HepG2 (cell line): Measurements from ENCODE around the gene LCK. TPM values are rescaled to one million over a fixed set of nuclear protein-coding genes. Genes with fewer than 3 reads are reported as not detected.
A peak's percentile ranks its signal among the peaks of the same experiment; 100 is the strongest.

ENCODE experiments used
- EZH2 ChIP-seq: conservative IDR thresholded peaks from 2 replicates; pipeline ENCODE4 v1.6.1; 2012; ENCODE audit warnings: mild to moderate bottlenecking, low read depth, low read length, moderate library complexity
- FOXA3 ChIP-seq: IDR thresholded peaks from 2 replicates; pipeline ENCODE4 v1.6.1; 2016; ENCODE audit warnings: missing genetic modification reagents, missing compliant biosample characterization
- IKZF4 ChIP-seq: sonication (generic); formaldehyde crosslinking; IDR thresholded peaks from 2 replicates; pipeline ENCODE4 v1.5.1; 2020; ENCODE audit warnings: borderline replicate concordance, mild to moderate bottlenecking, low read depth, missing genetic modification reagents; ENCODE audit errors: not compliant biosample characterization
- KAT7 ChIP-seq: IDR thresholded peaks from 2 replicates; pipeline ENCODE4 v1.6.1; 2018; ENCODE audit warnings: borderline replicate concordance, missing compliant biosample characterization
- NR2C2 ChIP-seq: sonication (generic); formaldehyde crosslinking; IDR thresholded peaks from 2 replicates; pipeline ENCODE4 v1.4.0; 2020; ENCODE audit warnings: missing genetic modification reagents, mild to moderate bottlenecking, moderate library complexity, borderline replicate concordance
- ZBTB7A ChIP-seq: sonication (generic); formaldehyde crosslinking; IDR thresholded peaks from 2 replicates; pipeline ENCODE4 v1.8.0; 2022; ENCODE audit warnings: mild to moderate bottlenecking, missing genetic modification reagents
- ZNF83 ChIP-seq: sonication (generic); formaldehyde crosslinking; IDR thresholded peaks from 2 replicates; pipeline ENCODE4 v1.4.0; 2020; ENCODE audit warnings: missing genetic modification reagents, mild to moderate bottlenecking, borderline replicate concordance
- polyA plus RNA-seq, 8 experiments: library from polyadenylated mRNA; depleted of rRNA in 3 of 8; stranded (reverse) in 7 of 8; unstranded in 1 of 8; fragments of >200 nt; fragmentation: Illumina TruSeq in 4 of 8; extraction: Trizol in 4 of 8; gene quantifications; 2 replicates each; pipeline versions ENCODE4 v1.2.1 to v1.2.3, GENCODE V29; 2011 to 2016; ENCODE audit warnings: low read depth in 4 of 8, missing spikeins in 1 of 8, mixed read lengths in 1 of 8; ENCODE audit not compliant: insufficient read depth in 1 of 8
- total RNA-seq, 5 experiments: library from RNA; depleted of rRNA; stranded (reverse); fragments of >200 nt; fragmentation: Illumina TruSeq; extraction: Trizol; gene quantifications; 2 replicates each; pipeline ENCODE4 v1.2.3, GENCODE V29; 2016; ENCODE audit warnings: low read depth in 1 of 5
- TF ChIP-seq, protein P1 (sequence below): sonication (generic); formaldehyde crosslinking; IDR thresholded peaks from 2 replicates; pipeline ENCODE4 v1.4.0; 2020; ENCODE audit warnings: mild to moderate bottlenecking, missing genetic modification reagents
- TF ChIP-seq, protein P2 (sequence below): sonication (generic); formaldehyde crosslinking; IDR thresholded peaks from 2 replicates; pipeline ENCODE4 v1.4.0; 2020; ENCODE audit warnings: mild to moderate bottlenecking, low read depth, missing genetic modification reagents
- TF ChIP-seq, protein P3 (sequence below): sonication (generic); formaldehyde crosslinking; IDR thresholded peaks from 2 replicates; pipeline ENCODE4 v1.8.0; 2022; ENCODE audit warnings: mild to moderate bottlenecking, missing genetic modification reagents
- TF ChIP-seq, protein P4 (sequence below): sonication (generic); formaldehyde crosslinking; IDR thresholded peaks from 2 replicates; pipeline ENCODE4 v1.8.1; 2022; ENCODE audit warnings: mild to moderate bottlenecking, missing genetic modification reagents
- TF ChIP-seq, protein P5 (sequence below): sonication (generic); formaldehyde crosslinking; IDR thresholded peaks from 2 replicates; pipeline ENCODE4 v1.9.0; 2021; ENCODE audit warnings: missing genetic modification reagents, mild to moderate bottlenecking, borderline replicate concordance

The LCK gene
- total and polyA plus RNA-seq, 2 of the 13 experiments (the other 11 are each of a cell fraction or from before 2014, with no cell fraction given), result 0.93 to 1.8 TPM

DNA sequence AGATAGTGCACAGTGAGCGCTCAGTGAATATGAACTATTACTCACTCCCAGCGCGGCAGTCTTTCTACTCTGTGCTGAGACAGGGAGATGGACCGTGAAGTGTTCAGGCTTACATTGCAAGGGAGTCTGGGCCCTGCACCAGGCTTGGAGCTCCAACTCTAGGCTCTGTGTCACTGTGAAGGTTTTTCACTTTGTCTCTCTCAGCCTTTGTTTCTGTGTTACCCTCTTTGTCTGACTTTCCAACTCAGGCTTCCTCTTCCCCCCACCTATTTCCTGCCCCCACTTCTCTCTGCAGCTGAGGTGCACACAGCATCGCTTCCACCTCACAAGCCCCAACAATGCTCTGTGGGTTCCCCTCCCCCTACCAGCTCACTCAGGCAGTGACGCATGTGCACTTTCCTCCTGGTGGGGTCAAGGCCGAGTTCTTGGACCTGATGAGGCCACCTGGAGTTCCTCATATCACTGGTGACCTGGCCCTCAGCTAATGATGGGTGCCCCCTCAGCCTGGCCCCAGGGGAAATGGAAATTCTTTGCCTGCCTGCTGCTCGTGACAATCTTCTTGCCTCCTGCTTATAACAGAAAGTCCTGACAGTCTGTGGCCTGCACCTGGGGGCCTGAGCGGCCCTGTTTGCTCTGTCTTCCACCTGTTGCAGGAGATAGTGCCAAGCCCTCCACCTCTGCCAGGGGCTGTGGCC is 1.1 kb upstream of the LCK start (continued):
- TF ChIP-seq, protein P1, sequence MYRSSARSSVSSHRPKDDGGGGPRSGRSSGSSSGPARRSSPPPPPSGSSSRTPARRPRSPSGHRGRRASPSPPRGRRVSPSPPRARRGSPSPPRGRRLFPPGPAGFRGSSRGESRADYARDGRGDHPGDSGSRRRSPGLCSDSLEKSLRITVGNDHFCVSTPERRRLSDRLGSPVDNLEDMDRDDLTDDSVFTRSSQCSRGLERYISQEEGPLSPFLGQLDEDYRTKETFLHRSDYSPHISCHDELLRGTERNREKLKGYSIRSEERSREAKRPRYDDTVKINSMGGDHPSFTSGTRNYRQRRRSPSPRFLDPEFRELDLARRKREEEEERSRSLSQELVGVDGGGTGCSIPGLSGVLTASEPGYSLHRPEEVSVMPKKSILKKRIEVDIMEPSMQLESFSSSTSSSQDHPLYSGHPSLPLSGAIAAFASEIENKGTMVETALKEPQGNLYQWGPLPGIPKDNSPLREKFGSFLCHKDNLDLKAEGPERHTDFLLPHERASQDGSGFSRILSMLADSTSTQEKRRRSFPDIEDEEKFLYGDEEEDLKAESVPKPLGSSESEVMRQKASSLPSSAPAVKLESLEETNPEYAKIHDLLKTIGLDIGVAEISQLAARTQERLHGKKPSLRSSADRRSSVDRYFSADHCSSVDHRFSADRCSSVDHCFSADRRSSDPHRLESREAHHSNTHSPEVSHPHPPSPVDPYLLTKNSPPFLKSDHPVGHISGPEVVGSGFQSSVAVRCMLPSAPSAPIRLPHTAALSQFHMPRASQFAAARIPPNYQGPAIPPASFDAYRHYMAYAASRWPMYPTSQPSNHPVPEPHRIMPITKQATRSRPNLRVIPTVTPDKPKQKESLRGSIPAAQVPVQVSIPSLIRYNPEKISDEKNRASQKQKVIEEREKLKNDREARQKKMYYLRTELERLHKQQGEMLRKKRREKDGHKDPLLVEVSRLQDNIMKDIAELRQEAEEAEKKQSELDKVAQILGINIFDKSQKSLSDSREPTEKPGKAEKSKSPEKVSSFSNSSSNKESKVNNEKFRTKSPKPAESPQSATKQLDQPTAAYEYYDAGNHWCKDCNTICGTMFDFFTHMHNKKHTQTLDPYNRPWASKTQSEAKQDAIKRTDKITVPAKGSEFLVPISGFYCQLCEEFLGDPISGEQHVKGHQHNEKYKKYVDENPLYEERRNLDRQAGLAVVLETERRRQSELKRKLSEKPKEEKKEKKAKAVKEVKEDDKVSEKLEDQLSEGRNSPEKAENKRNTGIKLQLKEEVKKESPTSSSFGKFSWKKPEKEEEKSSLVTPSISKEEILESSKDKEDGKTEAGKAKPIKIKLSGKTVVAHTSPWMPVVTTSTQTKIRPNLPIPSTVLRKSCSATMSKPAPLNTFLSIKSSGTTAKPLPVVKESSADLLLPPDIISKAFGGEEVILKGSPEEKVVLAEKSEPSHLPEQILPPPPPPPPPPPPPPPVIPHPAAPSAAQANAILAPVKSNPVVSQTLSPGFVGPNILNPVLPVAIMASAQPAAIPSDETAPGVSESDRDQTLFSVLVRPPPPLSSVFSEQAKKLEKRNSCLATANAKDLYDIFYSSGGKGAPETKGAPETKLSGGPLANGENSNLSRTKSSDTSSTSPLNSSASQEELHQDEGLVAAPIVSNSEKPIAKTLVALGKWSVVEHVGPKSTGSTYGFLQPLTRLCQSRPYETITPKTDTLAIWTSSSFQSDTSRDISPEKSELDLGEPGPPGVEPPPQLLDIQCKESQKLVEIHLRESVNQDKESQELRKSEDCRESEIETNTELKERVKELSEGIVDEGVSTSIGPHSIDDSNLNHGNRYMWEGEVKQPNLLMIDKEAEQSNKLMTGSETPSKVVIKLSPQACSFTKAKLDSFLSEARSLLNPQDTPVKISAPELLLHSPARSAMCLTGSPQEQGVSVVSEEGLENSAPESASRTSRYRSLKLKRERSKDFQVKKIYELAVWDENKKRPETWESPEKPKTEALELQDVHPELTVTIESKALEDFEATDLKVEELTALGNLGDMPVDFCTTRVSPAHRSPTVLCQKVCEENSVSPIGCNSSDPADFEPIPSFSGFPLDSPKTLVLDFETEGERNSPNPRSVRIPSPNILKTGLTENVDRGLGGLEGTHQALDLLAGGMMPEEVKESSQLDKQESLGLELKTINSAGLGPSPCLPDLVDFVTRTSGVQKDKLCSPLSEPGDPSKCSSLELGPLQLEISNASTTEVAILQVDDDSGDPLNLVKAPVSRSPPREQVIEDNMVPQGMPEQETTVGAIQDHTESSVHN (CRISPR knock-in tag), result no peak
- TF ChIP-seq, protein P2, sequence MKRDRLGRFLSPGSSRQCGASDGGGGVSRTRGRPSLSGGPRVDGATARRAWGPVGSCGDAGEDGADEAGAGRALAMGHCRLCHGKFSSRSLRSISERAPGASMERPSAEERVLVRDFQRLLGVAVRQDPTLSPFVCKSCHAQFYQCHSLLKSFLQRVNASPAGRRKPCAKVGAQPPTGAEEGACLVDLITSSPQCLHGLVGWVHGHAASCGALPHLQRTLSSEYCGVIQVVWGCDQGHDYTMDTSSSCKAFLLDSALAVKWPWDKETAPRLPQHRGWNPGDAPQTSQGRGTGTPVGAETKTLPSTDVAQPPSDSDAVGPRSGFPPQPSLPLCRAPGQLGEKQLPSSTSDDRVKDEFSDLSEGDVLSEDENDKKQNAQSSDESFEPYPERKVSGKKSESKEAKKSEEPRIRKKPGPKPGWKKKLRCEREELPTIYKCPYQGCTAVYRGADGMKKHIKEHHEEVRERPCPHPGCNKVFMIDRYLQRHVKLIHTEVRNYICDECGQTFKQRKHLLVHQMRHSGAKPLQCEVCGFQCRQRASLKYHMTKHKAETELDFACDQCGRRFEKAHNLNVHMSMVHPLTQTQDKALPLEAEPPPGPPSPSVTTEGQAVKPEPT (CRISPR knock-in tag), result no peak
- TF ChIP-seq ZNF83 (CRISPR knock-in tag) (0 out of 2 replicates have a peak, but pooled peaks have one; percentile 54), EZH2 (no peak), ZBTB7A (CRISPR knock-in tag) (peak; percentile 80), IKZF4 (no peak), KAT7 (CRISPR knock-in tag) (no peak), NR2C2 (peak; percentile 96), FOXA3 (CRISPR knock-in tag) (peak; percentile 73; the same call in 1 of the 2 replicates)
- TF ChIP-seq, protein P3, sequence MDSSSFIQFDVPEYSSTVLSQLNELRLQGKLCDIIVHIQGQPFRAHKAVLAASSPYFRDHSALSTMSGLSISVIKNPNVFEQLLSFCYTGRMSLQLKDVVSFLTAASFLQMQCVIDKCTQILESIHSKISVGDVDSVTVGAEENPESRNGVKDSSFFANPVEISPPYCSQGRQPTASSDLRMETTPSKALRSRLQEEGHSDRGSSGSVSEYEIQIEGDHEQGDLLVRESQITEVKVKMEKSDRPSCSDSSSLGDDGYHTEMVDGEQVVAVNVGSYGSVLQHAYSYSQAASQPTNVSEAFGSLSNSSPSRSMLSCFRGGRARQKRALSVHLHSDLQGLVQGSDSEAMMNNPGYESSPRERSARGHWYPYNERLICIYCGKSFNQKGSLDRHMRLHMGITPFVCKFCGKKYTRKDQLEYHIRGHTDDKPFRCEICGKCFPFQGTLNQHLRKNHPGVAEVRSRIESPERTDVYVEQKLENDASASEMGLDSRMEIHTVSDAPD (CRISPR knock-in tag), result peak; percentile 65; the same call in 1 of the 2 replicates
- TF ChIP-seq, protein P4, sequence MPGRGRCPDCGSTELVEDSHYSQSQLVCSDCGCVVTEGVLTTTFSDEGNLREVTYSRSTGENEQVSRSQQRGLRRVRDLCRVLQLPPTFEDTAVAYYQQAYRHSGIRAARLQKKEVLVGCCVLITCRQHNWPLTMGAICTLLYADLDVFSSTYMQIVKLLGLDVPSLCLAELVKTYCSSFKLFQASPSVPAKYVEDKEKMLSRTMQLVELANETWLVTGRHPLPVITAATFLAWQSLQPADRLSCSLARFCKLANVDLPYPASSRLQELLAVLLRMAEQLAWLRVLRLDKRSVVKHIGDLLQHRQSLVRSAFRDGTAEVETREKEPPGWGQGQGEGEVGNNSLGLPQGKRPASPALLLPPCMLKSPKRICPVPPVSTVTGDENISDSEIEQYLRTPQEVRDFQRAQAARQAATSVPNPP (CRISPR knock-in tag), result 0 out of 2 replicates have a peak, but pooled peaks have one; percentile 39
- TF ChIP-seq, protein P5, sequence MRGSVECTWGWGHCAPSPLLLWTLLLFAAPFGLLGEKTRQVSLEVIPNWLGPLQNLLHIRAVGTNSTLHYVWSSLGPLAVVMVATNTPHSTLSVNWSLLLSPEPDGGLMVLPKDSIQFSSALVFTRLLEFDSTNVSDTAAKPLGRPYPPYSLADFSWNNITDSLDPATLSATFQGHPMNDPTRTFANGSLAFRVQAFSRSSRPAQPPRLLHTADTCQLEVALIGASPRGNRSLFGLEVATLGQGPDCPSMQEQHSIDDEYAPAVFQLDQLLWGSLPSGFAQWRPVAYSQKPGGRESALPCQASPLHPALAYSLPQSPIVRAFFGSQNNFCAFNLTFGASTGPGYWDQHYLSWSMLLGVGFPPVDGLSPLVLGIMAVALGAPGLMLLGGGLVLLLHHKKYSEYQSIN (CRISPR knock-in tag), result no peak
